ENCODE measurements around the gene CCDC68. TPM values are rescaled to one million over a fixed set of nuclear protein-coding genes. Genes with fewer than 3 reads are reported as not detected.

CCDC68 gene
- total and polyA plus RNA-seq, 2 of the 13 experiments (the other 11 are each of a cell fraction or from before 2014, with no cell fraction given), result 4.6 to 13.3 TPM

GRCh38 chr18:54911551-54911950 lies 47.7 kb downstream of the CCDC68 start:
- no peak for FAIRE-seq
- POLR2A ChIA-PET, result no interaction called here

DNA sequence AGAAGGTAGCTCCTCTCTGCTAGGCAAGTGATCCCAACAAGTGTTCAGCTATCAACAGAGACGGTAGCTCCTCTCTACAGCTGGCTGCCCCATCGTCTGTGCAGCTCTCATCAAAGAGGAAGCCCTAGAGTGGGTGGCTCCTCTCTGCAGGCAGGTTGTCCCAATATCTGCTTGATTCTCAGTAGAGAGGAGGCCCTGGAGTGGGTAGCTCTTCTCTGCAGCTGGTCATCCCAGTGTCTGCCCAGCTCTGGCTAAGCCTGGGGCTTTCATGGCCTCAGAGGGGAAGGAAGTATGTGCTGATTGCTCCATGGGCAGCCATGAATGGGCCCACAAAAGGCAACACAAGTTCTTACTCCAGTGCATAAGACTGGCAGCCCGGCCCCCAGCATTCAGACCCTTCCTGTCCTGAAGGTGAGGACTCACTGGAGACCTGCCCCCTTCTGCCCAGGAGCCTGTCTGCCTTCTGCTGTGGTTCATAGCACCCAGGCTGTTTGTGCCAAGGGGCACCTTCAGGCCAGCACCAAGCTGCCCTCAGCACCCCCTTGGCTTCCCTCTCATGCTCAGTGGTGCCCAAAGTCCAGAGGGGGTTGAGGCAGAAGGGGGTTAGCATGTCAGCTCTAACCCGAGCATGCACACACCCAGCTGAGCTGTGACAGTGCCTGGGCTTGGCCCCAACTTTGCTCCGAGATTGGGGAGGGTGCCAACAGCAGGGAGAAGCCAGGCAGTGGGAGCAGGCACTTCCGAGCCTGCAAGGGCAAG lies 48.9 kb downstream of the CCDC68 start:
- no peak overlapping the region for H2AFZ ChIP-seq (ENCODE audit: low read length)
- no peaks in the 10 kb centered on the region; a peak in 1 of 5 replicates for H3K27me3 ChIP-seq (ENCODE audit: control insufficient read depth in 1 of 2, insufficient read depth in 2 of 2, low read length in 2 of 2)
- in situ Hi-C loops (cut with HindIII; ENCODE audit: extremely low pct_ligation_motif_present, low pct_unique_long_range_greater_than_20kb) (no loop called here), intact Hi-C loops (cut with micrococcal nuclease; ENCODE audit: unreplicated experiment) (no loop called here)
- no peaks in the 10 kb centered on the region for H3K79me2 ChIP-seq (ENCODE audit: insufficient read depth, low read length)
- DNase-seq (ENCODE audit: low spot score) (no peak), FAIRE-seq (no peak), ATAC-seq (peak; percentile 52; the same call in 2 of the 3 replicates)
- no peak overlapping the region for H3K9ac ChIP-seq (ENCODE audit: insufficient read depth, low read depth, low read length)
- TF ChIP-seq SIX1 (CRISPR knock-in tag; IDR thresholded peaks at IDR 0.05; ENCODE audit: borderline replicate concordance), result no peak
- TF ChIP-seq CREB3 (CRISPR knock-in tag; IDR thresholded peaks at IDR 0.05), result no peak
- no peak for TF ChIP-seq ZNF121 (CRISPR knock-in tag; IDR thresholded peaks at IDR 0.05)
- no peak for TF ChIP-seq ZNF766 (CRISPR knock-in tag; IDR thresholded peaks at IDR 0.05; ENCODE audit: borderline replicate concordance)
- TF ChIP-seq RBM39 (IDR thresholded peaks at IDR 0.05; ENCODE audit: low read depth, low read length, poor library complexity, severe bottlenecking), result no peak
- no peak for TF ChIP-seq HOXA7 (CRISPR knock-in tag; IDR thresholded peaks at IDR 0.05)
- TF ChIP-seq, protein P1, sequence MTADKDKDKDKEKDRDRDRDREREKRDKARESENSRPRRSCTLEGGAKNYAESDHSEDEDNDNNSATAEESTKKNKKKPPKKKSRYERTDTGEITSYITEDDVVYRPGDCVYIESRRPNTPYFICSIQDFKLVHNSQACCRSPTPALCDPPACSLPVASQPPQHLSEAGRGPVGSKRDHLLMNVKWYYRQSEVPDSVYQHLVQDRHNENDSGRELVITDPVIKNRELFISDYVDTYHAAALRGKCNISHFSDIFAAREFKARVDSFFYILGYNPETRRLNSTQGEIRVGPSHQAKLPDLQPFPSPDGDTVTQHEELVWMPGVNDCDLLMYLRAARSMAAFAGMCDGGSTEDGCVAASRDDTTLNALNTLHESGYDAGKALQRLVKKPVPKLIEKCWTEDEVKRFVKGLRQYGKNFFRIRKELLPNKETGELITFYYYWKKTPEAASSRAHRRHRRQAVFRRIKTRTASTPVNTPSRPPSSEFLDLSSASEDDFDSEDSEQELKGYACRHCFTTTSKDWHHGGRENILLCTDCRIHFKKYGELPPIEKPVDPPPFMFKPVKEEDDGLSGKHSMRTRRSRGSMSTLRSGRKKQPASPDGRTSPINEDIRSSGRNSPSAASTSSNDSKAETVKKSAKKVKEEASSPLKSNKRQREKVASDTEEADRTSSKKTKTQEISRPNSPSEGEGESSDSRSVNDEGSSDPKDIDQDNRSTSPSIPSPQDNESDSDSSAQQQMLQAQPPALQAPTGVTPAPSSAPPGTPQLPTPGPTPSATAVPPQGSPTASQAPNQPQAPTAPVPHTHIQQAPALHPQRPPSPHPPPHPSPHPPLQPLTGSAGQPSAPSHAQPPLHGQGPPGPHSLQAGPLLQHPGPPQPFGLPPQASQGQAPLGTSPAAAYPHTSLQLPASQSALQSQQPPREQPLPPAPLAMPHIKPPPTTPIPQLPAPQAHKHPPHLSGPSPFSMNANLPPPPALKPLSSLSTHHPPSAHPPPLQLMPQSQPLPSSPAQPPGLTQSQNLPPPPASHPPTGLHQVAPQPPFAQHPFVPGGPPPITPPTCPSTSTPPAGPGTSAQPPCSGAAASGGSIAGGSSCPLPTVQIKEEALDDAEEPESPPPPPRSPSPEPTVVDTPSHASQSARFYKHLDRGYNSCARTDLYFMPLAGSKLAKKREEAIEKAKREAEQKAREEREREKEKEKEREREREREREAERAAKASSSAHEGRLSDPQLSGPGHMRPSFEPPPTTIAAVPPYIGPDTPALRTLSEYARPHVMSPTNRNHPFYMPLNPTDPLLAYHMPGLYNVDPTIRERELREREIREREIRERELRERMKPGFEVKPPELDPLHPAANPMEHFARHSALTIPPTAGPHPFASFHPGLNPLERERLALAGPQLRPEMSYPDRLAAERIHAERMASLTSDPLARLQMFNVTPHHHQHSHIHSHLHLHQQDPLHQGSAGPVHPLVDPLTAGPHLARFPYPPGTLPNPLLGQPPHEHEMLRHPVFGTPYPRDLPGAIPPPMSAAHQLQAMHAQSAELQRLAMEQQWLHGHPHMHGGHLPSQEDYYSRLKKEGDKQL (CRISPR knock-in tag; IDR thresholded peaks at IDR 0.05; ENCODE audit: low read depth), result no peak
- no peaks in the 10 kb centered on the region for H4K20me1 ChIP-seq (ENCODE audit: insufficient read depth, low read length)
- no peak overlapping the region for H3K27ac ChIP-seq (ENCODE audit: extremely low read length, insufficient read depth, low read length)
- no peaks in the 10 kb centered on the region for H3K9me3 ChIP-seq (ENCODE audit: low read length)
- H3K4me2 ChIP-seq (ENCODE audit: low read depth, low read length), result no peak overlapping the region
- 100% methylated on average over 2 of the region's 6 CpGs for WGBS (ENCODE audit: low lambda C conversion rate)
- no peak overlapping the region for H3K4me3 ChIP-seq (replicated peaks in 1 of 3; ENCODE audit: insufficient read depth in 1 of 3, low read depth in 2 of 3, low read length in 3 of 3)
- CTCF ChIA-PET (ENCODE audit: low intra/inter-chr PET ratio, low total read pairs), result no interaction called here
- H3K36me3 ChIP-seq (replicated peaks in 1 of 2; ENCODE audit: control insufficient read depth in 1 of 2, insufficient read depth in 2 of 2, low read length in 2 of 2), result no peaks in the 10 kb centered on the region
- POLR2A ChIA-PET, result no interaction called here
- H3K4me1 ChIP-seq (ENCODE audit: insufficient read depth, low read length), result no peaks in the 10 kb centered on the region
- BruUV-seq (replicated peaks), result no TSS peak

More at GRCh38 chr18:54911551-54911950, 47.7 kb downstream of the CCDC68 start:
- Histone ChIP-seq H3K9me3 (ENCODE audit: low read length) (no peaks in the 10 kb centered on the region), H3K4me3 (replicated peaks in 1 of 3; ENCODE audit: insufficient read depth in 1 of 3, low read depth in 2 of 3, low read length in 3 of 3) (no peak overlapping the region), H3K4me1 (ENCODE audit: insufficient read depth, low read length) (no peaks in the 10 kb centered on the region), H3K27me3 (ENCODE audit: control insufficient read depth in 1 of 2, insufficient read depth in 2 of 2, low read length in 2 of 2) (no peaks in the 10 kb centered on the region; a peak in 1 of 5 replicates), H3K79me2 (ENCODE audit: insufficient read depth, low read length) (no peaks in the 10 kb centered on the region), H3K4me2 (ENCODE audit: low read depth, low read length) (no peak overlapping the region), H3K9ac (ENCODE audit: insufficient read depth, low read depth, low read length) (no peak overlapping the region), H3K36me3 (replicated peaks in 1 of 2; ENCODE audit: control insufficient read depth in 1 of 2, insufficient read depth in 2 of 2, low read length in 2 of 2) (no peaks in the 10 kb centered on the region), H3K27ac (ENCODE audit: extremely low read length, insufficient read depth, low read length) (no peak overlapping the region), H2AFZ (ENCODE audit: low read length) (no peak overlapping the region), H4K20me1 (ENCODE audit: insufficient read depth, low read length) (no peaks in the 10 kb centered on the region)
- TF ChIP-seq RCOR2 (CRISPR knock-in tag; IDR thresholded peaks at IDR 0.05), result no peak
- TF ChIP-seq PRMT3 (CRISPR knock-in tag; IDR thresholded peaks at IDR 0.05; ENCODE audit: borderline replicate concordance, low read depth), result no peak
- no TSS peak for BruUV-seq (replicated peaks)
- ATAC-seq, result no peak
- CTCF ChIA-PET (ENCODE audit: low intra/inter-chr PET ratio, low total read pairs), result no interaction called here
- DNase-seq (ENCODE audit: low spot score), result no peak
- WGBS (ENCODE audit: low lambda C conversion rate), result 88% methylated on average over 2 of the region's 2 CpGs
- intact Hi-C loops (cut with micrococcal nuclease; ENCODE audit: unreplicated experiment), result no loop called here
- in situ Hi-C loops (cut with HindIII; ENCODE audit: extremely low pct_ligation_motif_present, low pct_unique_long_range_greater_than_20kb), result no loop called here

Measured in HepG2 (cell line).